Measurements from ENCODE around the gene OPCML.

DNA sequence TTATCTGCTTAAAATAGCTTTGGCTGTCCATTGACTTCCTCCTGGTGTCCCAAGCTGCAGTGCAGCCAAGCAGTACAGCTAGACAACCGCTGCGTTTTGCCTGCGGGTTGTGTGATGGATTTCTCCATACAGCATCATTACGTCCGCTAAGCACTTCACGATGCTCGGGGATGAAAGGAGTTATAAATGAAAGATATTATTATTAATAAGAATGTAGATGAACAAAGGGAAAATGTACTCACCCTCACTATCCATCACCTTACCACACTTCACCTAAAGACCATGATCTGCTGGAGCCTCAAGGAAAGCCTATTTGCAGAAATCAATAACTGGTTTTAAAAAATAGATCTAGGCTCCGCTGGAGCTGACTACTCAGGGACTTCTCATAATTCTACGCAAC, 509.1 kb downstream of the OPCML start:
- TF ChIP-seq, protein P1, sequence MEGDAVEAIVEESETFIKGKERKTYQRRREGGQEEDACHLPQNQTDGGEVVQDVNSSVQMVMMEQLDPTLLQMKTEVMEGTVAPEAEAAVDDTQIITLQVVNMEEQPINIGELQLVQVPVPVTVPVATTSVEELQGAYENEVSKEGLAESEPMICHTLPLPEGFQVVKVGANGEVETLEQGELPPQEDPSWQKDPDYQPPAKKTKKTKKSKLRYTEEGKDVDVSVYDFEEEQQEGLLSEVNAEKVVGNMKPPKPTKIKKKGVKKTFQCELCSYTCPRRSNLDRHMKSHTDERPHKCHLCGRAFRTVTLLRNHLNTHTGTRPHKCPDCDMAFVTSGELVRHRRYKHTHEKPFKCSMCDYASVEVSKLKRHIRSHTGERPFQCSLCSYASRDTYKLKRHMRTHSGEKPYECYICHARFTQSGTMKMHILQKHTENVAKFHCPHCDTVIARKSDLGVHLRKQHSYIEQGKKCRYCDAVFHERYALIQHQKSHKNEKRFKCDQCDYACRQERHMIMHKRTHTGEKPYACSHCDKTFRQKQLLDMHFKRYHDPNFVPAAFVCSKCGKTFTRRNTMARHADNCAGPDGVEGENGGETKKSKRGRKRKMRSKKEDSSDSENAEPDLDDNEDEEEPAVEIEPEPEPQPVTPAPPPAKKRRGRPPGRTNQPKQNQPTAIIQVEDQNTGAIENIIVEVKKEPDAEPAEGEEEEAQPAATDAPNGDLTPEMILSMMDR (IDR thresholded peaks at IDR 0.05) = no peak
- TF ChIP-seq EZH2 (IDR thresholded peaks at IDR 0.05; ENCODE audit: borderline replicate concordance, insufficient read depth, low read depth, low read length, poor library complexity, severe bottlenecking) = no peak
